ENCODE measurements around the gene ZNF583.

ZNF583 gene

GRCh38 chr19:56476093-56476492 is 72.0 kb downstream of the ZNF583 start:
- DNase-seq: no peak
